HepG2 (cell line): ENCODE results near the gene TP53. TPM values are rescaled to one million over a fixed set of nuclear protein-coding genes. Genes with fewer than 3 reads are reported as not detected.

Experiments used
- ADNP ChIP-seq: sonication (generic); formaldehyde crosslinking; IDR thresholded peaks from 2 replicates; pipeline ENCODE4 v1.4.0; 2020; ENCODE audit warnings: missing genetic modification reagents
- E2F2 ChIP-seq: sonication (generic); formaldehyde crosslinking; IDR thresholded peaks from 2 replicates; pipeline ENCODE4 v1.4.0; 2020; ENCODE audit warnings: missing genetic modification reagents, borderline replicate concordance
- GMEB2 ChIP-seq: IDR thresholded peaks from 2 replicates; pipeline ENCODE4 v1.6.1; 2016; ENCODE audit warnings: missing biosample characterization, missing genetic modification reagents, low read depth
- HBP1 ChIP-seq: IDR thresholded peaks from 2 replicates; pipeline ENCODE4 v1.6.1; 2016; ENCODE audit warnings: low read depth, control low read depth
- HOXA3 ChIP-seq: sonication (generic); formaldehyde crosslinking; IDR thresholded peaks from 2 replicates; pipeline ENCODE4 v1.5.0; 2020; ENCODE audit warnings: missing genetic modification reagents
- MEF2D ChIP-seq: sonication (generic); formaldehyde crosslinking; IDR thresholded peaks from 2 replicates; pipeline ENCODE4 v1.5.1; 2020; ENCODE audit warnings: mild to moderate bottlenecking, missing genetic modification reagents
- MIER3 ChIP-seq: IDR thresholded peaks from 2 replicates; pipeline ENCODE4 v1.6.1; 2016; ENCODE audit warnings: missing compliant biosample characterization, borderline replicate concordance
- POLR2AphosphoS5 ChIP-seq: IDR thresholded peaks from 2 replicates; pipeline ENCODE4 v1.6.1; 2012; ENCODE audit warnings: low read depth, low read length
- SP2 ChIP-seq: sonication (generic); formaldehyde crosslinking; IDR thresholded peaks from 2 replicates; pipeline ENCODE4 v1.5.1; 2020; ENCODE audit warnings: mild to moderate bottlenecking, missing genetic modification reagents
- TIGD3 ChIP-seq: sonication (generic); formaldehyde crosslinking; IDR thresholded peaks from 2 replicates; pipeline ENCODE4 v1.5.1; 2020; ENCODE audit warnings: mild to moderate bottlenecking, missing genetic modification reagents, borderline replicate concordance
- ZBTB43 ChIP-seq: sonication (generic); formaldehyde crosslinking; conservative IDR thresholded peaks from 2 replicates; pipeline ENCODE4 v1.4.0; 2020; ENCODE audit warnings: missing genetic modification reagents
- ZFP91 ChIP-seq: sonication (generic); formaldehyde crosslinking; IDR thresholded peaks from 2 replicates; pipeline ENCODE4 v1.9.0; 2022; ENCODE audit warnings: missing genetic modification reagents, mild to moderate bottlenecking, borderline replicate concordance
- ZNF574 ChIP-seq: sonication (generic); formaldehyde crosslinking; IDR thresholded peaks from 2 replicates; pipeline ENCODE4 v1.4.0; 2020; ENCODE audit warnings: missing genetic modification reagents
- ZNF607 ChIP-seq: sonication (generic); formaldehyde crosslinking; IDR thresholded peaks from 2 replicates; pipeline ENCODE4 v1.5.1; 2020; ENCODE audit warnings: missing genetic modification reagents, mild to moderate bottlenecking, borderline replicate concordance
- ZNF792 ChIP-seq: IDR thresholded peaks from 2 replicates; pipeline ENCODE4 v1.6.1; 2016
- polyA plus RNA-seq, 8 experiments: library from polyadenylated mRNA; depleted of rRNA in 3 of 8; stranded (reverse) in 7 of 8; unstranded in 1 of 8; fragments of >200 nt; fragmentation: Illumina TruSeq in 4 of 8; extraction: Trizol in 4 of 8; gene quantifications; 2 replicates each; pipeline versions ENCODE4 v1.2.1 to v1.2.3, GENCODE V29; 2011 to 2016; ENCODE audit warnings: low read depth in 4 of 8, missing spikeins in 1 of 8, mixed read lengths in 1 of 8; ENCODE audit not compliant: insufficient read depth in 1 of 8
- total RNA-seq, 5 experiments: library from RNA; depleted of rRNA; stranded (reverse); fragments of >200 nt; fragmentation: Illumina TruSeq; extraction: Trizol; gene quantifications; 2 replicates each; pipeline ENCODE4 v1.2.3, GENCODE V29; 2016; ENCODE audit warnings: low read depth in 1 of 5

Gene TP53
- total and polyA plus RNA-seq, 2 of the 13 experiments (the other 11 are each of a cell fraction or from before 2014, with no cell fraction given), result 17.1 to 29.9 TPM

- TF ChIP-seq TIGD3 (no peak), ADNP (CRISPR knock-in tag) (no peak), HBP1 (CRISPR knock-in tag) (peak; percentile 76; the same call in 1 of the 2 replicates), POLR2AphosphoS5 (peak; percentile 53), SP2 (CRISPR knock-in tag) (peak; percentile 74), MEF2D (CRISPR knock-in tag) (peak; percentile 37; the same call in 1 of the 2 replicates), ZBTB43 (no peak), HOXA3 (CRISPR knock-in tag) (peak; percentile 73), E2F2 (CRISPR knock-in tag) (no peak), ZNF792 (CRISPR knock-in tag) (peak; percentile 24; the same call in 1 of the 2 replicates), ZNF574 (CRISPR knock-in tag) (peak; percentile 64; the same call in 1 of the 2 replicates), ZNF607 (CRISPR knock-in tag) (no peak), ZFP91 (CRISPR knock-in tag) (peak; percentile 29; the same call in 1 of the 2 replicates), GMEB2 (peak; percentile 46; the same call in 1 of the 2 replicates), MIER3 (CRISPR knock-in tag) (no peak)
Observed at GRCh38 chr17:7685533-7686221, 1.6 kb downstream of the TP53 start (continued).
